ENCODE measurements around the gene GATAD2B. TPM values are rescaled to one million over a fixed set of nuclear protein-coding genes. Genes with fewer than 3 reads are reported as not detected.
"Not testable (repeated sequence)": the region's sequence is repeated elsewhere in the genome, so short reads cannot be mapped to it uniquely, and the experiment has no call there.

GATAD2B gene
- total RNA-seq, 1 donor from 2014 or later, result 48.4 TPM

- no peak overlapping the region for H3K4me3 Mint-ChIP-seq (ENCODE audit: unreplicated experiment)
Measured at GRCh38 chr1:153768316-153769181, 154.2 kb downstream of the GATAD2B start.

GRCh38 chr1:153767519-153767918, 155.3 kb downstream of the GATAD2B start:
- DNase-seq (ENCODE audit: low read depth), result no peak
- Histone ChIP-seq H3K4me3 (ENCODE audit: insufficient read depth, low read depth, low read length) (no peak overlapping the region), H3K79me2 (ENCODE audit: insufficient read depth, low read length) (no peaks in the 10 kb centered on the region), H2AFZ (ENCODE audit: low read depth, low read length) (no peak overlapping the region), H3K27me3 (ENCODE audit: insufficient read depth, low read length) (no peaks in the 10 kb centered on the region), H3K9ac (ENCODE audit: low read length) (no peak overlapping the region), H3K4me2 (ENCODE audit: low read length) (no peak overlapping the region), H3K9me3 (ENCODE audit: insufficient read depth, low read depth, low read length) (no peaks in the 10 kb centered on the region), H3K27ac (ENCODE audit: low read depth, low read length) (no peak overlapping the region), H4K20me1 (ENCODE audit: insufficient read depth, low read length) (no peaks in the 10 kb centered on the region), H3K4me1 (ENCODE audit: insufficient read depth, low read length) (no peaks in the 10 kb centered on the region), H3K36me3 (ENCODE audit: insufficient read depth, low read length) (peaks cover 19% of the 10 kb centered on the region)
- FAIRE-seq, result no peak
- Mint-ChIP-seq H3K36me3 (ENCODE audit: low read depth, unreplicated experiment) (peaks cover 38% of the 10 kb centered on the region), H3K4me1 (ENCODE audit: low read depth, unreplicated experiment) (no peaks in the 10 kb centered on the region), H3K4me3 (ENCODE audit: unreplicated experiment) (no peak overlapping the region), H3K27me3 (ENCODE audit: low read depth, unreplicated experiment) (no peaks in the 10 kb centered on the region), H3K9me3 (ENCODE audit: unreplicated experiment) (no peaks in the 10 kb centered on the region), H3K27ac (ENCODE audit: unreplicated experiment) (no peak overlapping the region)
- TF ChIP-seq CTCF (IDR thresholded peaks at IDR 0.05; ENCODE audit: insufficient read depth, low read depth, low read length), result no peak
- TF ChIP-seq EZH2 (IDR thresholded peaks at IDR 0.05; ENCODE audit: insufficient read depth, low read length), result no peak

More at GRCh38 chr1:153768316-153769181, 154.2 kb downstream of the GATAD2B start:
- DNase-seq (ENCODE audit: low read depth) (no peak), FAIRE-seq (no peak)
- no peaks in the 10 kb centered on the region for H3K27me3 ChIP-seq (ENCODE audit: insufficient read depth, low read length)
- H3K27ac Mint-ChIP-seq (ENCODE audit: unreplicated experiment), result no peak overlapping the region
- TF ChIP-seq CTCF (IDR thresholded peaks at IDR 0.05; ENCODE audit: insufficient read depth, low read depth, low read length) (no peak), EZH2 (IDR thresholded peaks at IDR 0.05; ENCODE audit: insufficient read depth, low read length) (no peak)
- H2AFZ ChIP-seq (ENCODE audit: low read depth, low read length), result no peak overlapping the region
- H3K9me3 Mint-ChIP-seq (ENCODE audit: unreplicated experiment), result no peaks in the 10 kb centered on the region
- no peak overlapping the region for H3K9ac ChIP-seq (ENCODE audit: low read length)
- H4K20me1 ChIP-seq (ENCODE audit: insufficient read depth, low read length), result no peaks in the 10 kb centered on the region
- no peaks in the 10 kb centered on the region for H3K27me3 Mint-ChIP-seq (ENCODE audit: low read depth, unreplicated experiment)
- H3K79me2 ChIP-seq (ENCODE audit: insufficient read depth, low read length), result no peaks in the 10 kb centered on the region
- no peak overlapping the region for H3K27ac ChIP-seq (ENCODE audit: low read depth, low read length)
- no peak overlapping the region for H3K4me2 ChIP-seq (ENCODE audit: low read length)
- H3K4me3 ChIP-seq (ENCODE audit: insufficient read depth, low read depth, low read length), result no peak overlapping the region
- H3K4me1 Mint-ChIP-seq (ENCODE audit: low read depth, unreplicated experiment), result no peaks in the 10 kb centered on the region
- H3K4me1 ChIP-seq (ENCODE audit: insufficient read depth, low read length), result no peaks in the 10 kb centered on the region
- H3K9me3 ChIP-seq (ENCODE audit: insufficient read depth, low read depth, low read length), result no peaks in the 10 kb centered on the region
- peaks cover 35% of the 10 kb centered on the region for H3K36me3 Mint-ChIP-seq (ENCODE audit: low read depth, unreplicated experiment)
- H3K36me3 ChIP-seq (ENCODE audit: insufficient read depth, low read length), result peaks cover 21% of the 10 kb centered on the region

GRCh38 chr1:153766663-153767062, 156.1 kb downstream of the GATAD2B start:
- H3K9me3 ChIP-seq (ENCODE audit: insufficient read depth, low read depth, low read length); H3K9ac ChIP-seq (ENCODE audit: low read length); H3K4me3 ChIP-seq (ENCODE audit: insufficient read depth, low read depth, low read length); H3K9me3 Mint-ChIP-seq (ENCODE audit: unreplicated experiment); H3K27me3 Mint-ChIP-seq (ENCODE audit: low read depth, unreplicated experiment); H3K4me1 ChIP-seq (ENCODE audit: insufficient read depth, low read length); FAIRE-seq; H3K27ac ChIP-seq (ENCODE audit: low read depth, low read length); DNase-seq (ENCODE audit: low read depth); H3K4me2 ChIP-seq (ENCODE audit: low read length); H4K20me1 ChIP-seq (ENCODE audit: insufficient read depth, low read length); H3K27ac Mint-ChIP-seq (ENCODE audit: unreplicated experiment); H2AFZ ChIP-seq (ENCODE audit: low read depth, low read length); H3K4me1 Mint-ChIP-seq (ENCODE audit: low read depth, unreplicated experiment); H3K4me3 Mint-ChIP-seq (ENCODE audit: unreplicated experiment); H3K27me3 ChIP-seq (ENCODE audit: insufficient read depth, low read length); H3K79me2 ChIP-seq (ENCODE audit: insufficient read depth, low read length): not testable (repeated sequence)
- H3K36me3 ChIP-seq (ENCODE audit: insufficient read depth, low read length), result peaks cover 22% of the 10 kb centered on the region
- H3K36me3 Mint-ChIP-seq (ENCODE audit: low read depth, unreplicated experiment), result peaks cover 42% of the 10 kb centered on the region

Data from astrocyte (in vitro differentiated cells and primary cell).